AG20443 (cell line): Measurements from ENCODE around the gene VASN.
A peak's percentile ranks its signal among the peaks of the same experiment; 100 is the strongest.

ENCODE experiments used
- DNase-seq: peaks from one replicate; pipeline ENCODE4 v3.0.0; 2012; ENCODE audit warnings: low spot score, mixed read lengths

VASN gene

DNA sequence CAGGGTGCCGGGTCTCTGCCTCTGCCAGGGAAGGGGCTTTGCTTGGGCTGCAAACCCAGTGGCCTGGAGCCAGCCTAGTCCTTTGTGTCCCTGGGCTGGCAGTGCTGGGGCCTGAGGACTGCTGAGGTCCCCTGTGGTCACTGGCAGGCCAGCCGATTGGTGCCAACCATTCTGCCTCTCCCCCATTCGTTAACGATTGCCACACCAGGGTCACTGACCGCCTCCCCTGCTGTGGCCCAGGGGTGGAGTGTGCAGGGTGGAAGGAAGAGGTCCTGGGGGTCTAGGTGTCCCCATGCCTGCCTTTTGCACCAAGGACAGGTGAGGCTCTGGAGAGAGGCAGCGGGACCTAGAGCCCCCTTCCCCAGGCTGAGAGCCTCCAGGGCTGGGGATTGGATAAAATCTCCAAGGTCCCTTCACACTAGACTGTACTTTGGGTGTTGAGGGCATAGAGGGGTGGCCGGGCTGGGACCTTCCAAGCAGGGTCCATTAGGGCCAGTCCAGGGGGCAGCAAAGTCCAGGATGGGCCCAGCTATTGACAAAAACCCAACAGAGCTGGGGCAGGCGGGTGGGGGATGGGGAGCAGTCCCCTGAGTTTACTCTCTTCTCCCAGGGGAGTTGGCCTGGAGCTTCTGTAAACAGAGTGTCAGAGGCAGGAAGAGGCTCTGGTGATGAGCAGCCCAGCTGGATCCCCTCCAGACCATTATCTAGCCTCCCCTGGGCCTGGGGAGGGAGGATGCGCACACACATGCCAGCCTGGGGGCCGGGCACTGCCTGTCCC lies 1.1 kb downstream of the VASN start:
- DNase-seq: peak; percentile 47

- no peak for DNase-seq
These were observed 1.8 kb downstream of the VASN start for GRCh38 chr16:4373356-4373908.

DNA sequence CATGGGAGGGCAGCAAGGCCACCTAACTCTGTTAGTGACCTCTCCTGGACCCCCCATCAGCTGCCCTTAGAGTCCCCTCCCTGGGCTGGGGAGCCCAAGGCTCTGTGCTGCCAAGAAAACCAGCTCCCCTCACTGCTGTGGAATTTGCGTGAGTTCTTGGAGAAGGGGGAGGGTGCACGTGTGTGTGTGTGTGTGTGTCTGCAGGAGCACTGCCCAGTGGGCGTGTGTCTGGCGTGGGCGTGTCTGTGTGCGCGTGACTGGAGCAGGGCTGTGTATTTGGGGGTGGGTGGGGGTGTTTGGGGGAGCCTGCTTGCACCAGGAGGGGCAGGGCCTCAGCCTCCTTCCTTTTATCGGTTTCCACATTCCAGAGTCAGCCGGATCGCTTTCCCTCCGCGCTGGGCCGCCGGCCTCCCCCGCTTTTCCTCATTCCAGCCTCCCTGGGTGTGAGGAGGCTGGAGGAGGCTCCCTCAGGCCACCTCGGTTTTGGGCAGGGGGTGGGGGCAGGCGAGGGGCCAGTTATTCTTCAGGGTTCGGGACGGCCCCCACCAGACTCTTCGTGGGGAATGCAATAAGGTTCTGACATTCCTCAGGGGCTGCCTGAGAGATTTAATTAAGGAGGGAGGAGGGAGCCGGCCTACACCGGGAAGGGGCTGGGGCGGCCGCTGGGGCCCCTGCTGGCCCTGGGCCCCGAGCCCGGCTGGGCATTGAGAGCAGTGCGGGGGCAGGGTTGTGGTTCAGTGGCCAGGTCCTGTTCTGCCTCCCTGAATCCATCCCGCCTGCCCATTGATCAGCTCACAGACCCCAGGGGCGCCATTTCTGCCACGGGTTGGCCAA lies 2.5 kb downstream of the VASN start:
- DNase-seq: peak; percentile 88

GRCh38 chr16:4375717-4376116 lies 4.1 kb downstream of the VASN start:
- DNase-seq: no peak

DNA sequence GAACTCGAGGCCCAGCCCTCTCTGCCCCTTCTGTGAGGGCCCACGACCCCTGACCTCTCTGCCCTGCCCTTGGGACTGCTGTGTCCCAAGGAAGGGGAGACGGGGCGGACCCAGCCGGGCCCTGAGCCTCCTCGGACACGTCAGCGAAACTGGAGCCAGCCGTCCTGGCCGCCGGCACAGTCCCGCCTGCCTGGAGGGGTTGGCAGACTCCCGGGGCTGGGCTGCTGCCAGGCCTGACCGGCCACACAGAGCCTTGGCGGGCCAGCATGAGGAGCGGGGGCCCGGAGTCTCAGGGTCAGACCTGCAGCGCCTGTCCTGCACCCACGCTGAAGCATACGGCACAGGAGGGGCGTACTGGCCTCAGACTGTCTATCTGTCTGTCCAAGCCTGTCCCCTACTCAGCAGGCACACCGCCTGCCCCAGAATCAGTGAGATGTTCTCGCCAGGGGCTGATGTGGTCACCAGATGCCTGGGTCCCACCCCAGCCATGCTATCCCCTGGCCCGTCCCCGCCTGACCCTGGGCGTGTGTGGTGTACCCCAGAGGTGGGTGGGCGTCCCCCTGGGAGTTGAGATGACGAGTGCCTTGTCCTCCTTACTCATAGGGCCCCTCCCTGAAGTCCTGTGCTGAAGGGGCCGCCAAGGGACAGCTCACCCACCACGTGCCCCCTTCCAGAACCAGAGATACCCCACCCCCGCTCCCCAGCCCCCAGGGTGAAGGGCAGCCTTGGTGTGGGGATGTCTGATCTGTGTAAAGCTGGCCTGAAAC lies 4.7 kb downstream of the VASN start:
- peak; percentile 87 for DNase-seq

GRCh38 chr16:4376893-4377572 lies 5.4 kb downstream of the VASN start:
- no peak for DNase-seq

- no peak for DNase-seq
These were observed 6.0 kb downstream of the VASN start for GRCh38 chr16:4377573-4378154.

DNA sequence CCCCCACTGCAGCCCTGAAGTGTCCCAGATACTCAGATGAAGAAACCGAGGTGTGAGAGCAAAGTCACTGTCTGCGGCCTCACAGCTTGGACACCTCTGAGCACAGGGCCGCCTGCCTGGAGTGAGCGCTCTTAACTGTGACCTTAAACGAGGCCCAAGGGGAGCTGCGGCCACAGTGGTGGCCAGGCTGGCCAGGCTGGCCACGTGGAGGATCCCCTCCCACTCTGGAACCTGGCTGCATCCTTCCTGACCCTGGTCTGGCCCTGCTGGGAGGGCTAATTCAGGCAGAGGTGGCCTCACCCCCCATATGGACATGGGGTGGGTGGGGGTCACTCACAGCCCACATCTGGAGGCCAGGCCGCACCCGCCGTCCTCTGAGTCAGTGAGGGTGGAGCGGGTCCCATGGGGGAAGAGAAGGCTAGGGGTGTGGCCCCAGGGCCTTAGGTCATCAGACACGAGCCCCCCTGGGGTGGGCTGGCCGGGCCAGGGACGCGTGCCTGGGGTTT lies 6.6 kb downstream of the VASN start:
- peak; percentile 67 for DNase-seq

DNA sequence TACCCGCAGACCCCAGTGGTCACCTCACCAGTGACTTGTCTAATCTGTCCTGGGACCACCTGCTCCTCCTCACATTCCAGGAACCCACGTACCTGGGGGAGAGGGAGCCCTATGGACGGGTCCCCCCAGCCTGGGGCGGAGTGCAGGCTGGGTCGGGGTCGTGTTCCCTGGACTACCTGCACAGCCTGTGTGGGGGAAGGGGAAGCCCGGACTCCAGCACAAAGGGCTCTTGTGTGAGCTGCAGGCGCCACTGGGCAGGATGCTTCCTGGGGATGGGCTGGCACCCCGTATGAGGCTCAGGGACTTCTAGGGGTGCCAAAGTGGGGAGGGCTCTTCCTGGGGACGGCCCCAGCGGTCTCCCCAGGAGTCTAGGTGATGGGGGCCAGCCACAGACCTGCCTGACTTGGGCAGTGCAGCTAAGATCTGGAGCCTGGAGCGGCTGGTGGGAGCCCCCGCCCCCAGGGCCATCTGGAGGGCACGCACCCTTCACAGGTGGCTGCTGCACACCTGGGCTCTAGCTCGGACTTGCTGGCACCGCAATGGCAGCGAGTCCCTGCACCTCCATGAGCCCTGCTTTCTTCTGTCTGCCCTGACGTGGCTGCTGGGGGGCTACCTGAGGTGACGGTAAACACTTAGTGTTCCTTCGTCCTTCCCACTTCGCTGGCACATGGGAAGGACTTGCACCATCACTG lies 7.5 kb downstream of the VASN start:
- DNase-seq: no peak

- no peak for DNase-seq
These were observed 8.7 kb downstream of the VASN start for GRCh38 chr16:4380119-4381063.

DNA sequence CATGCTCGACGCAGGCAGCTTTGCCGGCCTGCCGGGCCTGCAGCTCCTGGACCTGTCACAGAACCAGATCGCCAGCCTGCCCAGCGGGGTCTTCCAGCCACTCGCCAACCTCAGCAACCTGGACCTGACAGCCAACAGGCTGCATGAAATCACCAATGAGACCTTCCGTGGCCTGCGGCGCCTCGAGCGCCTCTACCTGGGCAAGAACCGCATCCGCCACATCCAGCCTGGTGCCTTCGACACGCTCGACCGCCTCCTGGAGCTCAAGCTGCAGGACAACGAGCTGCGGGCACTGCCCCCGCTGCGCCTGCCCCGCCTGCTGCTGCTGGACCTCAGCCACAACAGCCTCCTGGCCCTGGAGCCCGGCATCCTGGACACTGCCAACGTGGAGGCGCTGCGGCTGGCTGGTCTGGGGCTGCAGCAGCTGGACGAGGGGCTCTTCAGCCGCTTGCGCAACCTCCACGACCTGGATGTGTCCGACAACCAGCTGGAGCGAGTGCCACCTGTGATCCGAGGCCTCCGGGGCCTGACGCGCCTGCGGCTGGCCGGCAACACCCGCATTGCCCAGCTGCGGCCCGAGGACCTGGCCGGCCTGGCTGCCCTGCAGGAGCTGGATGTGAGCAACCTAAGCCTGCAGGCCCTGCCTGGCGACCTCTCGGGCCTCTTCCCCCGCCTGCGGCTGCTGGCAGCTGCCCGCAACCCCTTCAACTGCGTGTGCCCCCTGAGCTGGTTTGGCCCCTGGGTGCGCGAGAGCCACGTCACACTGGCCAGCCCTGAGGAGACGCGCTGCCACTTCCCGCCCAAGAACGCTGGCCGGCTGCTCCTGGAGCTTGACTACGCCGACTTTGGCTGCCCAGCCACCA lies 9.7 kb downstream of the VASN start:
- DNase-seq: no peak

DNA sequence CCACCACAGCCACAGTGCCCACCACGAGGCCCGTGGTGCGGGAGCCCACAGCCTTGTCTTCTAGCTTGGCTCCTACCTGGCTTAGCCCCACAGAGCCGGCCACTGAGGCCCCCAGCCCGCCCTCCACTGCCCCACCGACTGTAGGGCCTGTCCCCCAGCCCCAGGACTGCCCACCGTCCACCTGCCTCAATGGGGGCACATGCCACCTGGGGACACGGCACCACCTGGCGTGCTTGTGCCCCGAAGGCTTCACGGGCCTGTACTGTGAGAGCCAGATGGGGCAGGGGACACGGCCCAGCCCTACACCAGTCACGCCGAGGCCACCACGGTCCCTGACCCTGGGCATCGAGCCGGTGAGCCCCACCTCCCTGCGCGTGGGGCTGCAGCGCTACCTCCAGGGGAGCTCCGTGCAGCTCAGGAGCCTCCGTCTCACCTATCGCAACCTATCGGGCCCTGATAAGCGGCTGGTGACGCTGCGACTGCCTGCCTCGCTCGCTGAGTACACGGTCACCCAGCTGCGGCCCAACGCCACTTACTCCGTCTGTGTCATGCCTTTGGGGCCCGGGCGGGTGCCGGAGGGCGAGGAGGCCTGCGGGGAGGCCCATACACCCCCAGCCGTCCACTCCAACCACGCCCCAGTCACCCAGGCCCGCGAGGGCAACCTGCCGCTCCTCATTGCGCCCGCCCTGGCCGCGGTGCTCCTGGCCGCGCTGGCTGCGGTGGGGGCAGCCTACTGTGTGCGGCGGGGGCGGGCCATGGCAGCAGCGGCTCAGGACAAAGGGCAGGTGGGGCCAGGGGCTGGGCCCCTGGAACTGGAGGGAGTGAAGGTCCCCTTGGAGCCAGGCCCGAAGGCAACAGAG lies 10.5 kb downstream of the VASN start:
- DNase-seq: no peak

- no peak for DNase-seq
These were observed 11.2 kb downstream of the VASN start for GRCh38 chr16:4382795-4383357.

DNA sequence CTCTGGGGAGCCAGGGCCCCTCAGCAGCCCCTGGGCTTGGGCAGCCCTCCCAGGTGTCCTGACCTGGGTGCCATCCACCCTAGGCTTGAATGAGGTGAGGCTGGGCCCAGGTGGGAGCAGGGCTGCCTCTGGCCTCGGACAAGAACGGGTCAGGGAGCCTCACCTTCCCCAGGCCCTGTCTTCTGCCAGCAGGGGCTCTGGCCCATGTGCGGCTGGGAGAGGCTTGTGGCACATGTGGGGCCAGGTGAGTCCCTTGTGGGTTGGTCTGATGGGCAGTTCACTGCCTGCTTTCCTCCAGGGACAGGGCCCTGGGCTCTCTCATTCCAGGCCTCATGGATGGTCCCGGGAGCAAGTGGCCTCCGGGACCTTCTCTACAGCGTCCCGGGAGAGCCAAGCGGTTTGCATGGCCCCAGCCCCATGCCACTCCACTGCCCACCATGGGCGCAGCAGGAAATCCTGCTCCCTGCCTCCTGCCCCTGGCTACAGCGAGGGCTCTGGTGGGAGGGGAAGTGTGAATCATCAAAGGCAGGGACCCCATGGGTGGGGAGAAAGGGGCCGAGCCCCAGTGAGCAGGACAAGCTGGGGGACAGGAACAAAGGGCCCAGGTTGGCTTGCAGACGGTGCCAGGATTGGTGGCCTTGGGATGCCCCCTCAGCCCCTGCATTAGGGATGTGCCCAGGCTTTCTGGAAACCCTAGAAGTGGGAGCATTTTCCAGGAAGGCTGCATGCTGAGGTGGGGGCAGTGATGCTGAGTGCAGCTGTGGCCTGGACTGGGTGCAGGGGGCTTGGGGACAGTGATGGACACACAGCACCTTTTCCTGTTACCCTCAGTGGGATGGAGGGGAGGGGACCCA lies 12.2 kb downstream of the VASN start:
- DNase-seq: no peak

GRCh38 chr16:4384509-4384942 lies 12.9 kb downstream of the VASN start:
- peak; percentile 83 for DNase-seq
